Measurements from ENCODE around the gene KCMF1. TPM values are rescaled to one million over a fixed set of nuclear protein-coding genes. Genes with fewer than 3 reads are reported as not detected.

KCMF1 gene
- total RNA-seq, 2 experiments from 2014 or later = 78.1 to 98.5 TPM

DNA sequence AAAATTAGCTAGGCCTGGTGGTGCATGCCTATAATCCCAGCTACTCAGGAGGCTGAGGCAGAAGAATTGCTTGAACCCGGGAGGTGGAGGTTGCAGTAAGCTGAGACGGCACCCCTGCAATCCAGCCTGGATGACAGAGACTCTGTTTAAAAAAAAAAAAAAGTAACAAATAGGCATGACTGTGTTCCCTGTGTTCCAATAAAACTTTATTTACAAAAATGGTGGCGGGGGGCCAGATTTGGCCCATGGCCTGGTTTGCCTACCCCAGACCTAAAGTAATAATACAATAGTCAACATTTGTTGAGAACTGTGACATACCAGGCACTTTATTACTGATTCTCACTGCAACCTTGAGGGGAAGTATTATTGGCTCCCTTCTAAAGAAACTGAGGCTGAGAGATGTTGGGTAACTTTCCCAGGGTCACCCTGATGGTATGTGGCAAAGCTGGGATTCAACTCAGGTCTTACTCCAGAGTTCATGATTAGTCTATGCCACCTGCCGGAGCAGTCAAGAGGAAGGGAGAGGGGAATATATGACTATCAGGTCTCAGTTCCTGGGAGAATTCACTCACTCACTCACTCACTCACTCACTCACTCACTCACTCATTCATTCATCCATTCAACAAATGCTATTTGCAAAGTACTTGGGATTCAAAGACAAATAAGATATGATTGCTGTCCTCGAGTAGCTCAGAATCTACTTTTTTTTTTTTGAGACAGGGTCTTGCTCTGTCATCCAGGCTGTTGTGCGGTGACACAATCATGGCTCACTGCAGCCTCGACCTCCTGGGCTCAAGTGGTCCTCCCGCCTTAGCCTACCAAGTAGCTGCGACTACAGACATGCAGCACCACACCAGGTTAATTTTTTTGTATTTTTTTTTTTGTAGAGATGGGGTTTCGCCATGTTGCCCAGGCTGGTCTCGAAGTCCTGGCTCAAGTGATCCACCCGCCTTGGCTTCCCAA lies 14.3 kb upstream of the KCMF1 start:
- ChIA-PET POLR2A (no interaction called here), CTCF (interaction anchor here (0.7 to 1.5 kb wide), 3 partner anchors 9 to 403 kb away, joined by 3 read pairs; no protein-coding TSS in a partner anchor)
- Mint-ChIP-seq H3K36me3 (ENCODE audit: low read depth) (peaks cover 16% of the 10 kb centered on the region), H3K27ac (no peak overlapping the region), H3K4me3 (no peak overlapping the region), H3K4me1 (peaks cover 16% of the 10 kb centered on the region), H3K27me3 (no peaks in the 10 kb centered on the region), H3K9me3 (ENCODE audit: low read depth) (no peaks in the 10 kb centered on the region)
- ATAC-seq = peak; percentile 28
- no peak for DNase-seq
- intact Hi-C loops (cut with DNase I, micrococcal nuclease) = no loop called here

GRCh38 chr2:84957771-84958134 lies 13.2 kb upstream of the KCMF1 start:
- ChIA-PET CTCF (interaction anchor here (1.0 to 1.6 kb wide), 3 partner anchors 9 to 60 kb away, joined by 3 to 5 read pairs (median 3); no protein-coding TSS in a partner anchor), POLR2A (interaction anchor here (1.0 kb wide), 1 partner anchor 11 kb away, joined by 4 read pairs; no protein-coding TSS in a partner anchor)
- Mint-ChIP-seq H3K4me1 (peaks cover 18% of the 10 kb centered on the region), H3K36me3 (ENCODE audit: low read depth) (peaks cover 22% of the 10 kb centered on the region), H3K9me3 (ENCODE audit: low read depth) (no peaks in the 10 kb centered on the region), H3K4me3 (no peak overlapping the region), H3K27ac (no peak overlapping the region), H3K27me3 (no peaks in the 10 kb centered on the region)
- DNase-seq = no peak
- intact Hi-C loops (cut with DNase I, micrococcal nuclease) = no loop called here
- no peak for ATAC-seq

- ChIA-PET POLR2A (interaction anchor here (0.6 to 1.0 kb wide), 3 partner anchors 12 to 60 kb away, joined by 3 to 4 read pairs (median 4); no protein-coding TSS in a partner anchor), CTCF (interaction anchor here (0.5 to 1.6 kb wide), 8 partner anchors 9 to 59 kb away, joined by 3 to 5 read pairs (median 3); no protein-coding TSS in a partner anchor)
- no peaks in the 10 kb centered on the region for H3K27me3 Mint-ChIP-seq
- H3K4me1 Mint-ChIP-seq = peaks cover 24% of the 10 kb centered on the region
- no peak overlapping the region for H3K4me3 Mint-ChIP-seq
- ATAC-seq (peak; percentile 43), DNase-seq (no peak)
- H3K36me3 Mint-ChIP-seq (ENCODE audit: low read depth) = peaks cover 29% of the 10 kb centered on the region
- H3K27ac Mint-ChIP-seq = peak overlapping the region; percentile 37
- H3K9me3 Mint-ChIP-seq (ENCODE audit: low read depth) = no peaks in the 10 kb centered on the region
- intact Hi-C loops (cut with DNase I, micrococcal nuclease) = no loop called here
These were observed 12.6 kb upstream of the KCMF1 start for GRCh38 chr2:84958135-84959059.

DNA sequence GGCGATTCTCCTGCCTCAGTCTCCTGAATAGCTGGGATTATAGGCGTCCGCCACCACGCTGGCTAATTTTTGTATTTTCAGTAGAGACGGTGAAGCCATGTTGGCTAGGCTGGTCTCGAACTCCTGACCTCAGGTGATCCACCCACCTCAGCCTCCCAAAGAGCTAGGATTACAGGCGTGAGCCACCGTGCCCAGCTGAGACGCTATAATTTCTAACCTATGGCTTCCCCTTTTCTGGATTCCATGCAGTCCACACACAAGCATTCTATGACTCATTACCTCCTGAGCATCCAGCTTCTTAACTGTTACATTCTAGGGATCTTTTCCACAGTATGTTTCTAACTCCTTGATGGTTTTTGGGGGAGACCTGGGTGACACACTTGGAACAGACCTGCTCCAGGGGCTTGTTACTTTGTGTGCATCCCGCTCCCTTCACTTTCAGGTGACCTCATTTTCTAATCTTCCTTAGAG lies 11.8 kb upstream of the KCMF1 start:
- no peak overlapping the region for H3K27ac Mint-ChIP-seq
- intact Hi-C loops (cut with DNase I, micrococcal nuclease) = no loop called here
- peaks cover 34% of the 10 kb centered on the region for H3K36me3 Mint-ChIP-seq (ENCODE audit: low read depth)
- ChIA-PET POLR2A (interaction anchor here (0.6 kb wide), 1 partner anchor 15 kb away, joined by 3 read pairs; no protein-coding TSS in a partner anchor), CTCF (interaction anchor here (0.5 to 1.6 kb wide), 6 partner anchors 8 to 33 kb away, joined by 3 to 5 read pairs (median 4); no protein-coding TSS in a partner anchor)
- H3K27me3 Mint-ChIP-seq = no peaks in the 10 kb centered on the region
- peaks cover 31% of the 10 kb centered on the region for H3K4me1 Mint-ChIP-seq
- ATAC-seq = no peak
- H3K4me3 Mint-ChIP-seq = no peak overlapping the region
- no peak for DNase-seq
- H3K9me3 Mint-ChIP-seq (ENCODE audit: low read depth) = no peaks in the 10 kb centered on the region

DNA sequence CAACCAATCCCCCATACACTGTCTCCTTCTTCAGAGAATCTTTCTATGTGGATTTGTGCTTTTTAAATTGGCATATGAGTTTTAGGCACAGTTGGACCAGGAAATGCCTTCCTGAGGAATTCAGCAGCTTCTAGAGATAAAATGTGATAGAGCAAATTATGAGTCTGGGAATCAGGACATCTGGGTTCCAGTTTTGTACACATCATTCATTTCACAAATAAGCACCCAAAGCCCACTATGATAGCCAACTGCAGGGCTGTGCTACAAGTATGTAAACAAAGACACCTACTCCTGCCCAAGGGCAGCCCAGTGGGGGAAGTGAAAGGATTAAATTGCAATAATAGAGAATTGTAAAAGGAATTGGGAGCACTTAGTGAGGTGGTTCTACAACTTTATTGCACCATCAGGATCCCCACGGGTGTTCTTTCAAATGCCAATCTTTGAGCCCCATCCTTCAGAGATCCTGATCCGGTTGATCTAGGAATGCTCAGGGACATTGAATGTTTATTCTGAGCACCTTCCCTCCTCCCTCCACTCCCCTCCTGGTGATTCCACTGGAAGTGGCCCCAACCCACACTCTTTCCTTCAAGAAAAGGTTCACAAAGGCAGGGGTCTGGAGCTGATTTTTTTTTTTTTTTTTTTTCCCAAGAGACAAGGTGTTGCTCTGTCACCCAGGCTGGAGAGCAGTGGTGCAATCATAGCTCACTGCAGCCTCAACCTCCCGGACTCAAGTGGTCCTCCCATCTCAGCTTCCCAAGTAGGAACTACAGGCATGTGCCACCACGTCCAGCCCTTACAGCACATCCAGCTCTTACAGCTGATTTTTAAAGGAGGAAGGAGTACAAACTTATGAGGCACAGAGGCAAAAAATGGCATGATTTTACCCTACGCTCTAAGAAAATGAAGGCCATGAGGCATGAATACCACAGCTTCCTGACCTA lies 11.1 kb upstream of the KCMF1 start:
- POLR2A ChIA-PET = no interaction called here
- intact Hi-C loops (cut with DNase I, micrococcal nuclease) = no loop called here

DNA sequence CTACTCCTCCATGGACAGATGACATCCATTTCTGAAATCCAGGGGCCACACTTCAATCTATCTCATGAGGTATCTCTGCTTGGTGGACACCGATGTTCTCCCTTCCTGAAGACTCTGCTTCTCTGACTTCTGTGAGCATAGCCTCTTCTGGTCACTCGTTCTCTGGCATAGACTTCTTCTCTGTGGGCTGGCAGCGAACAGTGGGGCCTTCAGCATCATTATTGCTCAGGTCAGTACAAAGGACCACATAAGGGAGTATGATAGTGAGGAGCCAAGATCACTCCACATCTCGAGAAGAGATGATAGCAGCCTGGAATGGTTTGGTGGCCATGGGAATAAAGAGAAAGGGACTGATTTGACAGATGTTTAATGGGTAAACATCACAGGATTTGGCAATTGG lies 8.0 kb upstream of the KCMF1 start:
- no peaks in the 10 kb centered on the region for H3K9me3 Mint-ChIP-seq (ENCODE audit: low read depth)
- no peaks in the 10 kb centered on the region for H3K27me3 Mint-ChIP-seq
- peaks cover 38% of the 10 kb centered on the region for H3K4me1 Mint-ChIP-seq
- intact Hi-C loops (cut with DNase I, micrococcal nuclease) = no loop called here
- H3K36me3 Mint-ChIP-seq (ENCODE audit: low read depth) = peaks cover 58% of the 10 kb centered on the region
- DNase-seq (no peak), ATAC-seq (no peak)
- POLR2A ChIA-PET = no interaction called here
- CTCF ChIA-PET = interaction anchor here (1.1 kb wide), 1 partner anchor 37 kb away, joined by 5 read pairs; no protein-coding TSS in a partner anchor
- H3K4me3 Mint-ChIP-seq = no peak overlapping the region
- H3K27ac Mint-ChIP-seq = peak overlapping the region; percentile 14

More for the DNA sequence above, 11.1 kb upstream of the KCMF1 start:
- CTCF ChIA-PET = interaction anchor here (0.6 to 1.5 kb wide), 6 partner anchors 16 to 326 kb away, joined by 3 to 5 read pairs (median 3); no protein-coding TSS in a partner anchor
- Mint-ChIP-seq H3K9me3 (ENCODE audit: low read depth) (no peaks in the 10 kb centered on the region), H3K27ac (no peak overlapping the region), H3K27me3 (no peaks in the 10 kb centered on the region), H3K4me1 (peaks cover 34% of the 10 kb centered on the region), H3K4me3 (no peak overlapping the region), H3K36me3 (ENCODE audit: low read depth) (peaks cover 42% of the 10 kb centered on the region)
- ATAC-seq (no peak), DNase-seq (no peak)

- no peak overlapping the region for H3K4me3 Mint-ChIP-seq
- peaks cover 62% of the 10 kb centered on the region for H3K36me3 Mint-ChIP-seq (ENCODE audit: low read depth)
- ChIA-PET POLR2A (no interaction called here), CTCF (interaction anchor here (1.1 kb wide), 1 partner anchor 38 kb away, joined by 5 read pairs; no protein-coding TSS in a partner anchor)
- no peaks in the 10 kb centered on the region for H3K27me3 Mint-ChIP-seq
- no peaks in the 10 kb centered on the region for H3K9me3 Mint-ChIP-seq (ENCODE audit: low read depth)
- DNase-seq (no peak), ATAC-seq (no peak)
- H3K27ac Mint-ChIP-seq = peak overlapping the region; percentile 14
- intact Hi-C loops (cut with DNase I, micrococcal nuclease) = no loop called here
- peaks cover 38% of the 10 kb centered on the region for H3K4me1 Mint-ChIP-seq
These were observed 7.7 kb upstream of the KCMF1 start for GRCh38 chr2:84963323-84963691.

DNA sequence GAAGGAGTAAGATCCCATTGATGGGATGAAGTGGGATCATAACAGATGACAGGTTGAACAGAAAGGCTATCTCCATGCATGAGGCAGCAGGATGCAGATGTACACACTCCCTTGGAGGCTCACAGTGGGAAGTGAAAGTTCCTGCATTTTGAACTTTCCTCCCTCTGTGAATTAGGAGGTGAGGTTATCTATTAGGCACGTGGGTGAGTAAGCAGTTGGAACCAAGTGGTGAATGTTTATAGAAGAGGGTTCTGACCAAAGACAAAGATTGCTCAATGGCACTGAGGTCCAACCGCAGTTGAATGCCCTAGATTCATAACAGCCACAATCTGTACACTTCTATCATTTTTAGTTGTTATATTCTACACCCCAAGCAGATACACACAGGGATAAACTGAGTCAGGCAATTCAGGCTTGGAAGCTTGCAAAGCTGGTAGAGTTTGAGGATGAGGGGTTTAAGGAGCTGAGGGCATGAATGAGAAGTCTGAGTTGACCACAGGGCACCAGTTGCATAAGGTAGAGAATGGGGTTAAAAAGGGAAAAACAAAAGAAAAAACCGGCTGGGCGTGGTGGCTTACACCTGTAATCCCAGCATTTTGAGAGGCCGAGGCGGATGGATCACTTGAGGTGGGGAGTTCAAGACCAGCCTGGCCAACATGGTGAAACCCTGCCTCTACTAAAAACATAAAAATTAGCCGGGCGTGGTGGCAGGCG lies 7.1 kb upstream of the KCMF1 start:
- Mint-ChIP-seq H3K4me3 (no peak overlapping the region), H3K4me1 (peaks cover 41% of the 10 kb centered on the region), H3K9me3 (ENCODE audit: low read depth) (no peaks in the 10 kb centered on the region), H3K36me3 (ENCODE audit: low read depth) (peaks cover 68% of the 10 kb centered on the region), H3K27me3 (no peaks in the 10 kb centered on the region), H3K27ac (peak overlapping the region; percentile 15)
- ATAC-seq (no peak), DNase-seq (no peak)
- intact Hi-C loops (cut with DNase I, micrococcal nuclease) = no loop called here
- POLR2A ChIA-PET = no interaction called here
- CTCF ChIA-PET = no interaction called here

DNA sequence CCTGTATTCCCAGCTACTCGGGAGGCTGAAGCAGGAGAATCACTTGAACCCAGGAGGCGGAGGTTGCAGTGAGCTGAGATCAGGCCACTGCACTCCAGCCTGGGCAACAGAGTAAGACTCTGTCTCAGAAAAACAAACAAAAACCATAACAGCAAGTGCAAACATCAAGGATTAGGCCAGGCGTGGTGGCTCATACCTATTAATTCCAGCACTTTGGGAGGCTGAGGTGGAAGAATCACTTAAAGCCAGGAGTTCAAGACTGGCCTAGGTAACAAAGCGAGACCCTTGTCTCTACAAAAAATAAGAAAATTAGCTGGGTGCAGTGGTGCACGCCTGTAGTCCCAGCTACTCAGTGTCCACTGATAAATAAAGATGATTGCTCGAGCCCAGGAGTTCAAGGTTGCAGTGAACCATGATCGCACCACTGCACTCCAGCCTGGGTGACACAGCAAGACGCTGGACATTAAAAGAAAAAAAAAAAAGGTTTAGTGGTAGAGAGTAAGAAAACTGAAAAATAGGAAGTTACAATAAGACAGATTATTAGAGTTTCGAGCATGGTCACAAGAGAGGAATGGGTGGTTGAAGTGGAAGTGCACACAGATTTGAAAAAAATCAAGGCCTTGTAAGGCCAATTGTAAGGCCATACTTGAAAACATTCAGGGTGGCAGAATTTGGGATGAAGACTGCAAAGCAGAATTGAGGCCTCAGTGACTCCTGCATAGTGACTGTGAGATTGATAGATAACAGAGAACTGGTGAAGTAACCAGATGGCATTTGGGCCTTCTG lies 6.4 kb upstream of the KCMF1 start:
- intact Hi-C loops (cut with DNase I, micrococcal nuclease) = no loop called here
- H3K27ac Mint-ChIP-seq = peak overlapping the region; percentile 38
- H3K27me3 Mint-ChIP-seq = no peaks in the 10 kb centered on the region
- ATAC-seq (no peak), DNase-seq (no peak)
- peaks cover 40% of the 10 kb centered on the region for H3K4me1 Mint-ChIP-seq
- H3K36me3 Mint-ChIP-seq (ENCODE audit: low read depth) = peaks cover 70% of the 10 kb centered on the region
- no peak overlapping the region for H3K4me3 Mint-ChIP-seq
- CTCF ChIA-PET = no interaction called here
- POLR2A ChIA-PET = no interaction called here
- H3K9me3 Mint-ChIP-seq (ENCODE audit: low read depth) = no peaks in the 10 kb centered on the region

All from activated CD4-positive, alpha-beta T cell treated with anti-CD3 and anti-CD28 coated beads for 36 hours (primary cell).